ENCODE data around the gene PILRA. TPM values are rescaled to one million over a fixed set of nuclear protein-coding genes. Genes with fewer than 3 reads are reported as not detected.

The PILRA gene
- total RNA-seq, 2 donors from 2014 or later, result 1.2 to 3.1 TPM

GRCh38 chr7:100427762-100428198, 54.5 kb downstream of the PILRA start:
- H3K4me3 ChIP-seq, result peak overlapping the region; percentile 60
- intact Hi-C loops (cut with DNase I), result no loop called here

DNA sequence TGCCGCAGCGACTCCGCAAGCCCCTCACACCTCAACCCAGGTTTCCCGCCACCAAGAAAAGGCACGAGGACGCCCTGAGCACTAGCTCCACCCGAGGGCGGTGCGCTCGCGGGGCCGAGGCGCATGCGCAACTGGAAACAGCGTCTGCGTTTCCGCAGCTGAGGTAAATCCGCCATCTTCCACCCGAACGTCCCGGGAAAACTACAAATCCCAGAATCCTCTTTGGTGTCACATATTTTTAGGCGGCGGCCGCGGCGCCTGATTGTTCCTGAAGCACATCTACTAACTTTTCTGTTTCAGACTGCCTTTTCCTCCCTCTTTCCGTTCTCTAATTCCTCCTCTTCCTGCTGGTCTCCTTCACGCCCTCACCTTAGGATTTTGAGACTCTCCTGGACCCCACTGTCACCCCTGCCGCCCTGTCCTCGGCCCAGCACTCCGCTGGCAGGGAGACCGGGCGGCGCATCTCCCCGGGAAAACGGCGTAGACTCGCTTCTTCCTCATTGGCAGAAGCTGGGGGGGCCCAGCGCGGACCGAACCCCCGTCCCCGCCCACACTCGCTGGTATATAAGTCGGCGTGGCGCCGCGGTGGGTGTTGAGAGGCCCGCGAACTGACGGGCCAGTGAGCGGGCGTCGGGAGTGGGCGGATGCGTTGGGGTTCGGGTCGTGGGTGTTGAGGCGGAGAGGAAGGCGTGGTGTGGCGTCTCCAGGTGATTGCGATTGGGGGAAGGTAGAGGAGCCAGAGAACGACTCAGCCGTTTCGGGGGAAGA, 55.1 kb downstream of the PILRA start, which contains the start of gene ZCWPW1:
TSS of gene ZCWPW1 (minus strand) at position 505 of the 768 bp plus-strand sequence. CDS start 8,054 bp downstream, outside the sequence.
- H3K9ac ChIP-seq (ENCODE audit: low read depth in 2 of 2, low read length in 2 of 2), result peak within 1 kb of the TSS; percentile 94 to 98
- no peaks in the 10 kb centered on the region for H3K9me3 ChIP-seq
- no peaks in the 10 kb centered on the region for H3K27me3 ChIP-seq
- peak within 1 kb of the TSS; percentile 60 for H3K4me3 ChIP-seq
- no peaks in the 10 kb centered on the region for H3K4me1 ChIP-seq
- intact Hi-C loops (cut with DNase I), result no loop called here
- DNase-seq, result peak; percentile 95
- H3K27ac ChIP-seq, result peak within 1 kb of the TSS; percentile 100
- TF ChIP-seq, protein P1, sequence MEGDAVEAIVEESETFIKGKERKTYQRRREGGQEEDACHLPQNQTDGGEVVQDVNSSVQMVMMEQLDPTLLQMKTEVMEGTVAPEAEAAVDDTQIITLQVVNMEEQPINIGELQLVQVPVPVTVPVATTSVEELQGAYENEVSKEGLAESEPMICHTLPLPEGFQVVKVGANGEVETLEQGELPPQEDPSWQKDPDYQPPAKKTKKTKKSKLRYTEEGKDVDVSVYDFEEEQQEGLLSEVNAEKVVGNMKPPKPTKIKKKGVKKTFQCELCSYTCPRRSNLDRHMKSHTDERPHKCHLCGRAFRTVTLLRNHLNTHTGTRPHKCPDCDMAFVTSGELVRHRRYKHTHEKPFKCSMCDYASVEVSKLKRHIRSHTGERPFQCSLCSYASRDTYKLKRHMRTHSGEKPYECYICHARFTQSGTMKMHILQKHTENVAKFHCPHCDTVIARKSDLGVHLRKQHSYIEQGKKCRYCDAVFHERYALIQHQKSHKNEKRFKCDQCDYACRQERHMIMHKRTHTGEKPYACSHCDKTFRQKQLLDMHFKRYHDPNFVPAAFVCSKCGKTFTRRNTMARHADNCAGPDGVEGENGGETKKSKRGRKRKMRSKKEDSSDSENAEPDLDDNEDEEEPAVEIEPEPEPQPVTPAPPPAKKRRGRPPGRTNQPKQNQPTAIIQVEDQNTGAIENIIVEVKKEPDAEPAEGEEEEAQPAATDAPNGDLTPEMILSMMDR (IDR thresholded peaks at IDR 0.05), result no peak
- H3K36me3 ChIP-seq, result no peaks in the 10 kb centered on the region

More at GRCh38 chr7:100427762-100428198, 54.5 kb downstream of the PILRA start:
- peak overlapping the region; percentile 100 for H3K27ac ChIP-seq
- no peaks in the 10 kb centered on the region for H3K36me3 ChIP-seq
- no peaks in the 10 kb centered on the region for H3K9me3 ChIP-seq
- no peak for DNase-seq
- no peaks in the 10 kb centered on the region for H3K4me1 ChIP-seq
- TF ChIP-seq, protein P1 (IDR thresholded peaks at IDR 0.05), result no peak
- peak overlapping the region in 1 of 2 donors; percentile 94 for H3K9ac ChIP-seq (ENCODE audit: low read depth in 2 of 2, low read length in 2 of 2)
- H3K27me3 ChIP-seq, result no peaks in the 10 kb centered on the region

DNA sequence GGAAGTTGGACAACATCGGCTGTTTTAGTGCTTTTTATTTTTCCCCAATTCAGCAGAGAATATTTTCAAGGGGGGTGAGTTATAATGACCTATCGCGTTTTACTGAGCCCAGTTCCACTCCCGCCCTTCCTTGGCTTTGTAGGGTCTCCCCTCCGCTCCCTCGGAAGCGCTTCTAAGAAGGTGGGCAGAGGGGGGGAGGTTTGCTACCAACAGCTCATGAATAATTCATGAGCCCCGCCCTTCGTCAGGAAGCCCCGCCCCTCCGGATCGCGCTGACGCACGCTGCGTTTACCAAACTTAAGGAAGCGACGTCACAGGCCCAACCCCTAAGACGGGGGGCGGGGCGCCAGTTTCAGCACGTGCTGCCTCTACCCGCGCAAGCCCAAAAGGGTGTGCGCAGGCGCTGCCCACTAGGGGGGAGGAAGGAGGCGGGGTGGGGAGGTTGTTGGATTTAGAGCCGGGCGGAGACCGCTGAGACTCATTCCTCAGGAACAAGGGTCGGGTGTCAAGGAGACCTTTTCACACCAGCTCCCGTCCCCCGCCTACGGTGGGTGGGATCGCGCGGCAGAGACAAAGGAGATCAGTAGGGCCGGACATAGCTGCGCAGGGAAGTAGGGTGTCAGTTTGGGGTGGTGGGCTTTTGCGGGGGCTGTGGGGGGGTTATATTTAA, 55.8 kb downstream of the PILRA start:
- intact Hi-C loops (cut with DNase I), result no loop called here

GRCh38 chr7:100429637-100430492, 56.6 kb downstream of the PILRA start, which contains the start of gene MEPCE:
Gene MEPCE (plus strand): TSS chr7:100429831. CDS start chr7:100430019, 188 bp downstream.
- DNase-seq, result peak; percentile 94
- H3K4me3 ChIP-seq, result peak within 1 kb of the TSS; percentile 60
- intact Hi-C loops (cut with DNase I), result no loop called here
- TF ChIP-seq, protein P1 (IDR thresholded peaks at IDR 0.05), result no peak
- peak within 1 kb of the TSS; percentile 94 to 98 for H3K9ac ChIP-seq (ENCODE audit: low read depth in 2 of 2, low read length in 2 of 2)
- H3K27ac ChIP-seq, result peak within 1 kb of the TSS; percentile 100
- peaks cover 5% of the 10 kb centered on the region for H3K36me3 ChIP-seq
- no peaks in the 10 kb centered on the region for H3K9me3 ChIP-seq
- H3K4me1 ChIP-seq, result peaks cover 6% of the 10 kb centered on the region
- no peaks in the 10 kb centered on the region for H3K27me3 ChIP-seq

More for the DNA sequence above, 55.8 kb downstream of the PILRA start:
- TF ChIP-seq, protein P1 (IDR thresholded peaks at IDR 0.05), result no peak
- H3K27me3 ChIP-seq, result no peaks in the 10 kb centered on the region
- no peaks in the 10 kb centered on the region for H3K36me3 ChIP-seq
- no peaks in the 10 kb centered on the region for H3K4me1 ChIP-seq
- H3K4me3 ChIP-seq, result peak overlapping the region; percentile 60
- H3K9ac ChIP-seq (ENCODE audit: low read depth in 2 of 2, low read length in 2 of 2), result peak overlapping the region; percentile 94 to 98
- H3K9me3 ChIP-seq, result no peaks in the 10 kb centered on the region
- H3K27ac ChIP-seq, result peak overlapping the region; percentile 100
- peak; percentile 100 for DNase-seq
